NCI-H345 treated with DMSO at 0.1 percent for 48 hours (cell line): ENCODE data around the gene MS4A6E.

ENCODE experiments used
- DNase-seq: peaks from one replicate; lab custom pipeline; 2025; ENCODE audit not compliant: unreplicated experiment; lab: John Stamatoyannopoulos, UW

MS4A6E gene

DNA sequence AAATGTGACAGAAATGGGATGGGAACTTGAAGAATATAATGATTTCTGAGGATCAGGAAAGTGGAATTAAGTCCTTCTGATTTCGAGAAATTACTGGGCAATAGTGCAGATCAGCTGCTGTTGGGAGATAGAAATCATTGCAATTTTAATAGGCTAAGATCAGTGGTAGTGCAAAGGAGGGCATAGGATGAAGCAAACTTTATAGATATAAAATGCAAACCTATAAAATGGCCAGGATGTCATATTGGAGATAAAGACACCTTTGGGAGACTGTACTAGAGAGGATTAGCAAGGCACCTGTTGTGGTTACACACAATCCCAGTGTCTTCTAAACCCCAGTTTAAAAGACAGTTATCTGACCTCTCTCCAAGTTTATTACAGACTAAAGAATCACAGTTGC, 44.8 kb downstream of the MS4A6E start:
- no peak for DNase-seq

DNA sequence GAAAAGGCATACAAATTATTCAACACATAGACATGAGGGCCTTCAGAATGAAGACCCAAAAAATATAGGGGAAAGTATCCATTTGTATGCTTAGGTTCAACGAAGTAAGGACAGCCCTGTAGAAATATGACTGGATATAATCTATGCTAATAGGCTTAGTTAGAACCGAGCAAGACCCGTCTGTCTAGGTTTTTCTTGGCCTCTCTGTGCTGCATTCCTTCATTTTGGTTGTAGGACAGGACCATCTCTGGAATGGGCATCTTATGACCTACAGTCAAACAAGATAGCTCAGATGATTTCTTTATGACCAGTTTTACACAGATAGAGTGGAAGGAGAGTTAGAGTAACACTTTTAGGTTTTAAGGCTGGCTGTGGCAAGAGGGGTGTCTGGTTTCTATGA, 45.7 kb downstream of the MS4A6E start:
- no peak for DNase-seq

DNA sequence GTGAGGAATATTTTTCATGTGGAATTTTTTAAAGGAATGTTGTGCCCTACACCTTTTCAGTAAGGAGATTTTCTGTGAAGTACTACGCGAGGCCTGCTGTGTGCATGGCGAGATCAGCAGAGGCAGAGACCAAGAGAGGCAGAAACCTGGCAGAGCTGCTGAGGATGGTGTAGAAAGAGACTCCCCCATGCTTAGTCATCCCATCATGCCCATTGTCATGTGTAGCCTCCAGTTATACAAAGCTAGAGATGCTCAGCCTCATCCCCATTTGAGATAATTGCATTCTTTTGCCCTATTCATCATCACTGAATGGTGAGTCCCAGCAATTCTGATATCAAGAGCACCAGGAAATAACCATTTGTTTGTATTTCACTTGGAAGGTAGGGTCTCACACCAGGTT, 48.3 kb downstream of the MS4A6E start:
- DNase-seq = no peak

DNA sequence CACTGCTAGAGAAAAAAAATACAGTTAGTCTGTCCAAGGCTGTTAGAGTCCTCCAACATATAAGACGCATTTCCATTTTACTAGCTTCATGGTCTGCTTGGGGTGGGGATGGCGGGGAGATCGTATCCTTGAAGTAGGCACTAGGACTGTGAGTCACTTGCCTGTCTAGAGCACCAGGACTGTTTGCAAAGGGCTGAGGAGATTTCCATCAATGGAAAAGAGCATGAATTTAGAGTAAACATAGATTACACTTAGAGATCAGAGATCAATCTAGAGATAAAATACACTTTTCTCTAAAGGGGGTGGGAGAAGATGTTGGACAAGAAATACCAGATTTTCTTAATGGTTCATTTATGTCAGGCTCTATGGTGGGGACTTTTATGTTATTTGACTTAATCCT, 49.5 kb downstream of the MS4A6E start:
- DNase-seq = no peak

- no peak for DNase-seq
Measured at GRCh38 chr11:60377401-60378136, 50.5 kb downstream of the MS4A6E start.

DNA sequence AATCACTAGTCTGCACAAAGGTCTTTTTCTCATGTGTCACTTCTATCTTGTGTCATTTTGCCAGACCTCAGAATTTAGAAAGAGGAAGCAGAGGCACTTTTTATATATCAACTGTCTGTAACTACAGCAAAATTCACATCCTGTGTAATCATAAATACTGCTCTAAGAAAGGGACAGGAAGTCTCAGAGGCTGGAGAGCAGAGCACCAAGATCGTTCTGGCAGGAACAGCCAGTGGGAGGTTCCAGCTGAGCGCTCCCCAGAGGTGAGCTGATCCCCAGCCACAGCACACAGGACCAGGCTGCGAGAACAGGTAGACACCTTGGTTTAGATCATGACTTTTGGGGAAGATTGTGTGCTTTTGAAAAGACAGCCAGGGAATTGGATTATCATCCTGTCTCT, 51.3 kb downstream of the MS4A6E start, which contains the start of gene MS4A7:
Gene MS4A7, plus strand, starts transcription at position 179 of the 400 bp plus-strand sequence. CDS start 4,610 bp downstream, outside the sequence.
- no peak for DNase-seq

- no peak for DNase-seq
Measured at GRCh38 chr11:60389279-60389910, 62.3 kb downstream of the MS4A6E start.

DNA sequence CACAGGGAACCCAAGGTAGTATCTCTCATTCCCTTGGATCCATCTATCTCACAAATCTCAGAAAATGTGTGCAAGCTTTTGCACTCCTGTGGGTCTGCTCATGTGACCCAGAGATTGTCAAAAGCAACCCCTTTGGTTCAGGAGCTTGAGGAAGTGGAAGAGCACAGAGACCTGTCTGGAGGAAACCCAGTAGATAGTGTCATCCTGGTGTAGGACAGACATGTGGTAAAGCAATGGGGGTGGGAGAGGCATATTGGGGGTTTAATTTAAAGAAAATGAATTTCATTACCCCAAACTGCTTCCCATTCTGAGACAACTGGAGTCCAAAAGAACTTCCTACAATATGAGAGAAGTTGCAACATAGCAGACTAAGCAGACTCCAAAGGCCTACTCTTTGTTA, 63.4 kb downstream of the MS4A6E start:
- DNase-seq = no peak
